ENCODE results near the gene SERPINB6.

SERPINB6 gene

GRCh38 chr6:3007571-3007970 lies 36.2 kb upstream of the SERPINB6 start:
- no peak for TF ChIP-seq SPI1 (IDR thresholded peaks at IDR 0.05; ENCODE audit: borderline replicate concordance, low read depth)
- no peak for TF ChIP-seq CTCF (IDR thresholded peaks at IDR 0.05; ENCODE audit: insufficient read depth, low read length)
- no peak for TF ChIP-seq GABPA (IDR thresholded peaks at IDR 0.05; ENCODE audit: low read depth)
- no peak for TF ChIP-seq REST (IDR thresholded peaks at IDR 0.05; ENCODE audit: insufficient replicate concordance, low read depth)
- no peak for TF ChIP-seq POLR2AphosphoS5 (IDR thresholded peaks at IDR 0.05; ENCODE audit: low read depth)
- Histone ChIP-seq H3K27ac (replicated peaks) (no peak overlapping the region), H3K27me3 (ENCODE audit: insufficient read depth, poor library complexity, severe bottlenecking) (no peaks in the 10 kb centered on the region), H3K4me3 (replicated peaks; ENCODE audit: insufficient read depth, low read length) (no peak overlapping the region)
- DNase-seq (ENCODE audit: low read depth in 1 of 2, low spot score in 1 of 2) = no peak

- Histone ChIP-seq H3K4me3 (replicated peaks; ENCODE audit: insufficient read depth, low read length) (no peak overlapping the region), H3K27me3 (ENCODE audit: insufficient read depth, poor library complexity, severe bottlenecking) (no peaks in the 10 kb centered on the region), H3K27ac (replicated peaks) (no peak overlapping the region)
- TF ChIP-seq POLR2AphosphoS5 (IDR thresholded peaks at IDR 0.05; ENCODE audit: low read depth) = no peak
- TF ChIP-seq REST (IDR thresholded peaks at IDR 0.05; ENCODE audit: insufficient replicate concordance, low read depth) = no peak
- no peak for TF ChIP-seq GABPA (IDR thresholded peaks at IDR 0.05; ENCODE audit: low read depth)
- no peak for TF ChIP-seq SPI1 (IDR thresholded peaks at IDR 0.05; ENCODE audit: borderline replicate concordance, low read depth)
- no peak for TF ChIP-seq CTCF (IDR thresholded peaks at IDR 0.05; ENCODE audit: insufficient read depth, low read length)
- no peak for DNase-seq (ENCODE audit: low read depth in 1 of 2, low spot score in 1 of 2)
These were observed 35.1 kb upstream of the SERPINB6 start for GRCh38 chr6:3006476-3006875.

GRCh38 chr6:3005874-3006273 lies 34.5 kb upstream of the SERPINB6 start:
- H3K27me3 ChIP-seq (ENCODE audit: insufficient read depth, poor library complexity, severe bottlenecking) = no peaks in the 10 kb centered on the region
- H3K4me3 ChIP-seq (replicated peaks; ENCODE audit: insufficient read depth, low read length) = no peak overlapping the region
- TF ChIP-seq POLR2AphosphoS5 (IDR thresholded peaks at IDR 0.05; ENCODE audit: low read depth) (no peak), GABPA (IDR thresholded peaks at IDR 0.05; ENCODE audit: low read depth) (no peak), CTCF (IDR thresholded peaks at IDR 0.05; ENCODE audit: insufficient read depth, low read length) (no peak), SPI1 (IDR thresholded peaks at IDR 0.05; ENCODE audit: borderline replicate concordance, low read depth) (no peak), REST (IDR thresholded peaks at IDR 0.05; ENCODE audit: insufficient replicate concordance, low read depth) (no peak)
- DNase-seq (ENCODE audit: low read depth in 1 of 2, low spot score in 1 of 2) = no peak
- H3K27ac ChIP-seq (replicated peaks) = no peak overlapping the region

Measured in HL-60 (cell line).